MCF 10A (cell line): ENCODE data around the gene RORC. TPM values are rescaled to one million over a fixed set of nuclear protein-coding genes. Genes with fewer than 3 reads are reported as not detected.

Experiments used
- BruUV-seq: library from RNA; stranded (reverse); fragments of 400-500 nt; replicated peaks from 2 replicates; lab custom pipeline; 2021; lab: Mats Ljungman, UMichigan
- CTCF ChIA-PET: fragments of 300-600 bp; sonication (Branson Sonifier 250); formaldehyde crosslinking; extraction: SDS; loops from one replicate; lab custom pipeline; 2021; ENCODE audit warnings: antibody characterized with exemption, inconsistent platforms; lab: Yijun Ruan, JAX
- POLR2A ChIA-PET: fragments of 300-600, 350-650 bp; sonication (Branson Sonifier 250); formaldehyde crosslinking; extraction: SDS; loops from one replicate; lab custom pipeline; 2020; ENCODE audit warnings: antibody characterized with exemption, inconsistent platforms; lab: Yijun Ruan, JAX
- DNase-seq: peaks from one replicate; pipeline ENCODE4 v3.0.0-alpha.2; 2018; ENCODE audit not compliant: unreplicated experiment
- H3K27ac Mint-ChIP-seq: one replicate; pipeline ENCODE4 v1.8.0; 2022; ENCODE audit warnings: mild to moderate bottlenecking, low read depth, mixed read lengths; ENCODE audit not compliant: unreplicated experiment
- H3K27me3 Mint-ChIP-seq: one replicate; pipeline ENCODE4 v1.8.0; 2022; ENCODE audit warnings: mixed read lengths; ENCODE audit not compliant: insufficient read depth, unreplicated experiment
- H3K36me3 Mint-ChIP-seq: one replicate; pipeline ENCODE4 v1.8.0; 2022; ENCODE audit warnings: mild to moderate bottlenecking, moderate library complexity, mixed read lengths; ENCODE audit not compliant: insufficient read depth, unreplicated experiment
- H3K4me1 Mint-ChIP-seq: one replicate; pipeline ENCODE4 v1.8.0; 2022; ENCODE audit warnings: mixed read lengths; ENCODE audit not compliant: insufficient read depth, unreplicated experiment
- H3K4me3 Mint-ChIP-seq: one replicate; pipeline ENCODE4 v1.8.0; 2022; ENCODE audit warnings: mild to moderate bottlenecking, moderate library complexity, mixed read lengths; ENCODE audit not compliant: unreplicated experiment
- H3K9me3 Mint-ChIP-seq: one replicate; pipeline ENCODE4 v1.8.0; 2022; ENCODE audit warnings: mixed read lengths; ENCODE audit not compliant: unreplicated experiment
- CTCF ChIP-seq: fragments of 200-600 bp; IDR thresholded peaks from one replicate; pipeline ENCODE4 v1.8.0; 2022; ENCODE audit warnings: antibody characterized with exemption, mild to moderate bottlenecking; ENCODE audit not compliant: unreplicated experiment
- intact Hi-C: fragments of 100-400 bp; cut with micrococcal nuclease; formaldehyde crosslinking; loops from 2 replicates; pipeline ENCODE4 v1.14.1; 2022
- total RNA-seq: library from RNA; stranded (reverse); gene quantifications from 2 replicates; pipeline ENCODE4 v1.2.3, GENCODE V29; 2022

RORC gene
- total RNA-seq, 1 experiment from 2014 or later = 0.40 TPM

DNA sequence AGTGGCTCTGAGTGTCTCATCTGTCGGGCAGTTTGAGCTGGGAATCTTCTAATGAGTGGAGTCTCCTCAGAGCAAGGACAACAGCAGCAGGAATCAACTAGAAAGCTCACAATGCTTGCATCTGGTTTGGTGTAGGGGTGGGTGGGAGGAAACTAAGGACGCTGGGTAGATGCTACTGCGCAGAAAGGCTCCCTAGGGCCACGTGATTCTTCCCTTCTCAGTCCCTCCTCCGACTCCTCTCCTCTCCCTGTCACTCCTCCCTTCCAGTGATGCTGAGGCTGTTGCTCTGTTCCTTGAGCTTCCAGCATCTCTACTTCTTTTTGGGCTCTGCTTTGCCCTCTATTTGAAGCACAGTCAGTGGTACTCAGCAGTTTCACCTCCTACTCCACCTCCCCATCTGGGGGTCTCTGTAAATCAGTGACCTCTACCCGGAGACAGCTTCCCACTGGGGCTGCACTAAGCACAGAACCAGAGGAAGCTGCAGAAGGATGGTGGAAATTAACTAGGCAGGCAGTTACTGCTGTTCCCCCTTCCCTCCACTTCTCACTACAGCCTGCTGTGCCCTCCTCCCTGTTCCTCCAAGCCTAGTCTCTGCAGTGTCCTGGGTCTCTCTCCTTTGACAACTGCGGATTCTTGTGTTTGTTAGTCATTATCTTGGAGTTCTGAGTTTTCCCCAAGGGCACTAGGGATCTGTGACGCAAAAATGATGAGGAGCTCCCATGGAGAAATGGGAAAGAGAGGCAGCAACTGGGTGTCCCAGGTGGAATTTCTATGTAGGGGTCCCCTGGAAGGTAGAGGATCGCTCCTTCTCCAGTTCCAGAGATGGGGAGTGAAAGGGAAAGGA lies 32.2 kb downstream of the RORC start:
- TF ChIP-seq CTCF = no peak
- intact Hi-C loops = no loop called here
- BruUV-seq = no TSS peak
- Mint-ChIP-seq H3K9me3 (no peaks in the 10 kb centered on the region), H3K27me3 (peaks cover 46% of the 10 kb centered on the region), H3K4me1 (peaks cover 8% of the 10 kb centered on the region), H3K27ac (no peak overlapping the region), H3K36me3 (no peaks in the 10 kb centered on the region), H3K4me3 (no peak overlapping the region)
- DNase-seq = no peak
- ChIA-PET CTCF (interaction anchor here (0.6 to 1.1 kb wide), 3 partner anchors 13 to 459 kb away, joined by 3 to 4 read pairs (median 3); no protein-coding TSS in a partner anchor), POLR2A (interaction anchor here (1.0 to 3.1 kb wide), 2 partner anchors 11 to 27 kb away, joined by 3 to 13 read pairs; partner anchors contain the start of gene TDRKH)

DNA sequence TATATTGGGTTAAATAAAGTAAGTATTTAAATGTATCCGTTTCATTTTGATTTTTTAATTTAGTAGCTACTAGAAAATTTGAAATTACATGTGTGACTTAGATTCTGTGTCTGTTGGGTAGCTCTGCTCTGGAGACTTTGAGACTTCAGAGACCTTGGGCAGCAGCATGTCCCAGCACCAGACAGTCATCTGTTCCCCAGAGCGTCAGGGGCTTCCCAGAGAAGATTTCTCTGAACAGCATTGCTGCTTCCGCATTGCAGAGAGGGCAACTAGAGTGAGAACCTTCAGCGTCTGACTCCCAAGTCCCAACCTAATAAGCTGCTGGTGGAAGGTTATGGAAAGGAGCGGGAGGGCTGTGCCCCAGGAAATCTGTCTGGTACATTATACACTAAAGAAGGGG lies 33.0 kb downstream of the RORC start:
- Mint-ChIP-seq H3K27ac (no peak overlapping the region), H3K27me3 (peaks cover 38% of the 10 kb centered on the region), H3K36me3 (no peaks in the 10 kb centered on the region), H3K4me1 (peaks cover 8% of the 10 kb centered on the region), H3K4me3 (no peak overlapping the region), H3K9me3 (no peaks in the 10 kb centered on the region)
- intact Hi-C loops = no loop called here
- POLR2A ChIA-PET = interaction anchor here (3.1 kb wide), 1 partner anchor 10 kb away, joined by 13 read pairs; the partner anchor contains the start of gene TDRKH
- CTCF ChIA-PET = interaction anchor here (1.1 to 1.3 kb wide), 4 partner anchors 26 to 205 kb away, joined by 3 to 4 read pairs (median 4); no protein-coding TSS in a partner anchor
- TF ChIP-seq CTCF = no peak
- DNase-seq = no peak
- no TSS peak for BruUV-seq

DNA sequence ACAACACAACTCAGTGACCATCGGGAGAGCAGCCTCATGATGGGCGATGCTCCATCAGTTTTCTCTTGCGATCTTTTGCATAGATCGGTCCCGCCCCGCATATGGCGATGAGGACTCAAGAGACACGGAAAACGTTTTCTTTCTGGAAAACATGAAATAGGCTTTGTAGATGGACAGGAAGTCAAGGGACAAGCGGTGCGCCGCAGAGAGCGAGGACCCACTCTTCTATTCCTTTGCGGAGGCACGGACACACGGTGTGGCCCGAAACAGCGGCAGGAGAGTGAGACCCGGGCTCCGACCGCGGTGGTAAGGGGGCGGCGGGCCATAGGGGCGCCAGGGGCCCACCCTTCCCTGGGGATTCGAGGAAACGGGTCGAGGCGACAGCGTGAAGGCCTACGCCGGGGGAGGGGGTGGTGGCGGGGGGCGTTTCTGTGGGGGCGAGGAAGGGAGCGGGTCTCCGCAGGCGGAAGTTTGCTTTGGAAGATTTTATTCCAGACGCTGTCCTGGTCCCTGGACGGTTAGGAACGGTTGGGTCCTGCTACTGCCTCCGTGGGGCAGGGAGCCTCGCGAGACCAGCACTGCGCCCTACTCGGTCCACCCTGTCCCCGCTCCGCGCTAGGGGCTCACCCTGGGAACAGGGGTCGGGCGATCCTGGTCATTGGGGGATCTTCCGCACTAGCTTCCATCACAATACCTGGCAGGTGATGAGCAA lies 40.5 kb downstream of the RORC start:
- peak overlapping the region; percentile 47 for H3K27ac Mint-ChIP-seq
- peaks cover 9% of the 10 kb centered on the region for H3K4me1 Mint-ChIP-seq
- peak overlapping the region; percentile 83 for H3K4me3 Mint-ChIP-seq
- H3K36me3 Mint-ChIP-seq = peaks cover 6% of the 10 kb centered on the region
- POLR2A ChIA-PET = interaction anchor here (0.6 to 2.6 kb wide), 14 partner anchors 9 to 418 kb away, joined by 3 to 17 read pairs (median 4); partner anchors contain the start of genes LINGO4, MRPL9, S100A10 and SELENBP1
- intact Hi-C loops = loop anchor here (1.0 to 5.0 kb wide), 2 partner anchors 28 to 46 kb away; partner anchors contain the start of genes C2CD4D and MRPL9
- no peaks in the 10 kb centered on the region for H3K9me3 Mint-ChIP-seq
- DNase-seq = no peak
- CTCF ChIA-PET = interaction anchor here (0.6 to 1.5 kb wide), 3 partner anchors 11 to 424 kb away, joined by 3 to 5 read pairs (median 3); no protein-coding TSS in a partner anchor
- H3K27me3 Mint-ChIP-seq = no peaks in the 10 kb centered on the region
- no peak for TF ChIP-seq CTCF
- BruUV-seq = TSS peak; percentile 84
